Stimulated activated CD4-positive, alpha-beta T cell treated with anti-CD3 and anti-CD28 coated beads, Interleukin-12 subunit alpha, Interleukin-12 subunit beta, amount 100 ng/mL, for 48 hours (primary cell): ENCODE results near the gene SLC9A9.
A peak's percentile ranks its signal among the peaks of the same experiment; 100 is the strongest.
"Not testable (repeated sequence)": the region's sequence is repeated elsewhere in the genome, so short reads cannot be mapped to it uniquely, and the experiment has no call there.

Experiments
- DNase-seq, 3 donors: peaks; one replicate each; pipeline ENCODE4 v3.0.0-alpha.2; 2020; ENCODE audit warnings: low read depth in 2 of 3, low spot score in 1 of 3

The SLC9A9 gene

DNA sequence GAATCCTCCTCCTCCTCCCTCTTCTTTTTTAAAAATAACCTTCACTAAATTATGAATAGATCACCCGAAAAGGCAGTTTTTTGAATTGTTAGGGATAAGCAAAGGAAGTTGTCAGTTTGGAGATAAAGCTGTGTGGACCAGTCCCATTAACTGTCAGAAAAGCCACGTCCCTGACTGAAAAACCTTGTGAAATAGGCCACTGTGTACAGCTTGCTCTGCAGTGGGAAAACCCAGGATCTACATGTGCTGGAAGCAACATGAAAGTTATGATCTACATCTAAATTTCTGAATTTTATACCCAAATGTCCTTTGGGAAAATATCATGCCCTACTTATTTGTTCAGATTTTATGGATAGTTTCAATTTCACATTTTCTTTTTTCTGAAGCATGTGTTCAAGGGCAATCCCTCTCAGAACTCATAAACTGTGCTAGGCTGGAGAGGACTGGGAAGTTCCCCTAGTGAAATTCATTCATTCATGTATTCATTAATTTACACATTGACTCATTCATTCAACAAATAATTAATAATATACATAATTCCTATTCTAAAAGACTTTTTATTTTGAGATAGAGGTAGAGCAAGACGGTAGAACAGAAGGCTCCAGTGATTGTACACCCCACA, 149.5 kb downstream of the SLC9A9 start:
- no peak for DNase-seq

GRCh38 chr3:143697975-143698374, 150.3 kb downstream of the SLC9A9 start:
- no peak for DNase-seq

DNA sequence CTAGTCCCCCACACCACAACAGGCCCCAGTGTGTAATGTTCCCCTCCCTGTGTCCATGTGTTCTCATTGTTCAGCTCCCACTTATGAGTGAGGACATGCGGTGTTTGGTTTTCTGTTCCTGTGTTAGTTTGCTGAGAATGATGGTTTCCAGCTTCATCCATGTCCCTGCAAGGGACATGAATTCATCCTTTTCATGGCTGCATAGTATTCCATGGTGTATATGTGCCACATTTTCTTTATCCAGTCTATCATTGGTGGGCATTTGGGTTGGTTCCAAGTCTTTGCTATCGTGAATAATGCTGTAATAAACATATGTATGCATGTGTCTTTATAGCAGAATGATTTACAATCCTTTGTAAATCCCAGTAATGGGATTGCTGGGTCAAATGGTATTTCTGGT, 152.9 kb downstream of the SLC9A9 start:
- not testable (repeated sequence) for DNase-seq

- no peak for DNase-seq
Measured at GRCh38 chr3:143693506-143693905, 154.8 kb downstream of the SLC9A9 start.

DNA sequence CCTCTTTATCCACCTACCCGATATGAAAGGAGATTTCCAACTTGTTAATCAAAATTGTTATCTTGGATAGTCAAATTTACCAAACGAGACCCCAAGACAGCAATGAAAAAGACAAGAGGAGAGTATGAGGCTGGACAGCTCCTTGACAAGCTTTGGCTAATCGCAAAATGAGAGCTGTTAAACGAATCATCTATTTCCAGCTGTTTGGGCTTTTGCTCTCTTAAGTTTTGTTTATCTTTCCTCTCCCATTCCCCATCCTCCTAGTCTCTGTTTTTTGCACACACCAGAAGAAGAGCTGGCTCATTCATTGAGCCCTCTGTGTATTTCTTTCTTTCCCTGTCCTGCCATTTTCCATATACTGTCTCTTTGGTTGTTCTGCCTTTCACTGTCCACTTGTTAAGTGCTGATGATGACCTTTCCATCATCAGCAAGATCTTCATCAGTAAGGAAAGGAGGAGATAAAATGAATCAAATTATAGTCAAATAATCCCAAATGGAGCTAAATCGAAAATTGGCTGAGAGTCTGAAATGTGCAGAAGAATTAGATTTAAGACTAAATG, 161.6 kb downstream of the SLC9A9 start:
- DNase-seq = no peak

DNA sequence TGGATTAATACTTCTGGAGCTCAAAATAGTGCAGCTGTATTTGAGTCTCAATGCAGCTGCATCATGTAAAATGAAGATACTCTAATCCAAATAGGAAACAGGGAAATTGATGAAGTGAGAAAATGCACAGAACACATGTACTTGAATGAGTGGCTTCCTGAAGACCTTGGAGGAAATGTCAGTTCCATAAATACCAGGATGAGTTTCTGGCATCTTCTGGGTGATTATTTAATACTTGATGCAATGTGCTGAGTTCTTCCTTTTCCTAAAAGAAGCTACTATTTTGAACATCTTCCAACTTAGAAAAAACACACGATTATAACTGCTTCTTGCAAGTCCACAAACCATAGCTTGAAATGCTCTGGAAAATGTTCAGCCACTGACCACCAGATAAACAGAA, 162.8 kb downstream of the SLC9A9 start:
- DNase-seq = no peak

DNA sequence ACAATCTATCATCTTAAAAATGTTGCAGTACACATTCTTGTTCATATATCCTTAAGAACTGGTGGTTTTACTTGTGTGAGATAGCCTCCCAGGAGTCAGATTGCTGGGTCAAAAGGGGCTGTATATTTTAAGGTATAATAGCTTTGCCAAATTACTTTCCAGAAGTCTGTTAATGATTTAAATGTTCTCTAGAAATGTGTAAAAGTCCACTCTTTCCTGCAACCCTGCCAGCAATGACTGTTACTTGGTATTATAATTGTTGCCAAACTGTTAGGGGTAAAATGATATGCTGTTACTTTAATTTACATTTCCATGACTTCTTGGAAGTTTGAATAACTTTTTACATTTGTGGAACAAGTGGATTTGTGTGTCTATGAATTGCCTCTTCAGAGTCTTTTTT, 170.8 kb downstream of the SLC9A9 start:
- DNase-seq = no peak

GRCh38 chr3:143676747-143677146, 171.5 kb downstream of the SLC9A9 start:
- no peak for DNase-seq

GRCh38 chr3:143676021-143676420, 172.2 kb downstream of the SLC9A9 start:
- no peak for DNase-seq

DNA sequence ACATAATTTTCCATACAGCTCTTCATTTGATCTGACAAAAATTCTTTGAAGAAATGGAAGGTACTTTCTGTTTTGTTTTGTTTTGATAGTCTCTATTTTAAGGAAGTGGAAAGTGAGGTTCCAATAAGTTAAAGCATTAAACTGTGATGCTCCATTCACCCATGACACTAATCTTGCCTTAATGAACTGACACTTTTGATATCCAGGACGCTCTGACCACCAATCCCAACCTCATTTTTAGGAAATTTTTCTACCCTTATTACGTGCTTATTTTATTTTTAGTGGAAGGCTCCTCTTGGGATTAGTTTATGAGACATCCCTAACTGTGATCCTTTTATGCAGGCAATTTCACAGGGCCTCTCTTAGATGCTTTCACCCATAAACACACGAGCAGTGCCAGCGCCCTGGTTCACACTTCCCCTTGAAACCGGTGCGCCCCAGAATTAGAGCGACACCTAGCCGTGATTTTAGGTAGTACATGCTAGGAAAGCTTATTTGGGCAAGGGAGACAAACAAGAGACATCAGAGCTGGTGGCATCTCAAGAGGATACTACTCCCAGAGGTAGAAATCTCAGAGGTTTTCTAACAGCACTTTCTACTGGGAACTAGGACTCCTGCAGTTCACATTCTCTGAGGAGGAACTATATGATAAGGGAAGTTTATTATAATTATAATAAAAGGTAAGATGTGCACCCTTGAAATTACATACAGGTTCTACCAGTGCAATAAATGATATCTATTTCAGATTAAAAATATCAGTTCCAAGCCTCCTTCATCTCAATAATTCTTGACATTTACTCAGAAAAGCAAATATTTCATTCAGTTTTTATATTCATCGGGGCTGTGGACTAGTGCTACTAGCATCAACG, 173.9 kb downstream of the SLC9A9 start:
- DNase-seq = peak; percentile 61 to 94 (median 66)

DNA sequence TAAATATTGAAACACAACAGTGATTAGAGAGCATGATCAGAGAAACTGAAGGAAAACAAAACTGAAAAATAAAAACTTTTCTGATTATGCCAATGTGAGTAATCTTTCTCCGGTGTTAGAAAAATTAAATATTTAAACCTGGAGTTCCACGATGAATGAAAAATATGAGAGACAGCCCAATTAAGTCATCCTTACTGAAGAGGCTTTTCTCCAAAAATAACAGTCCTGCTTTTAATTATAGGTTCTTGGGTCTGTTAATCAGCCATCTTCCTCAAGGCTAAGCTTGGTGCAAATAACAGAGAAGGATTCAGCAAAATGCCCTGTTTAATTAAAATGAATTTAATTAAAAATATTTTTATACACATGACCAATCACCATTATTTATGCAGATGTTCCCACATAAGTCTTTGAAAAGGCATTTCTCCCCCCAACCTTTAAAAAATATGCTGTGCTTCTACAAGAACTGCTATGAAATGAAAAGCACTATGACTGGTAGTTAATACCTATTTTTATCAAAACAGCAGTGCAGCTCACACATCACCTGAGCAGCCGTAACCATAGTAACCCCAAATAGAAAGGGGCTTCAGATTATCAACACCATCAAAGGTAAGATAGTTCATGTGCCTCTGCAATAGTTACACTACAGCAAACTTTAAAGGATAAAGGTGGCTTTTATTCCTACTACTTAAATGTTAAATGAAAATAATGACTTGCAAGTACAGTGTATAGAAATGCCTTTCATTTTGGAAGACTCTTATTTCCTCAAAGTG, 175.7 kb downstream of the SLC9A9 start:
- no peak for DNase-seq

GRCh38 chr3:143671626-143672025, 176.6 kb downstream of the SLC9A9 start:
- no peak for DNase-seq

DNA sequence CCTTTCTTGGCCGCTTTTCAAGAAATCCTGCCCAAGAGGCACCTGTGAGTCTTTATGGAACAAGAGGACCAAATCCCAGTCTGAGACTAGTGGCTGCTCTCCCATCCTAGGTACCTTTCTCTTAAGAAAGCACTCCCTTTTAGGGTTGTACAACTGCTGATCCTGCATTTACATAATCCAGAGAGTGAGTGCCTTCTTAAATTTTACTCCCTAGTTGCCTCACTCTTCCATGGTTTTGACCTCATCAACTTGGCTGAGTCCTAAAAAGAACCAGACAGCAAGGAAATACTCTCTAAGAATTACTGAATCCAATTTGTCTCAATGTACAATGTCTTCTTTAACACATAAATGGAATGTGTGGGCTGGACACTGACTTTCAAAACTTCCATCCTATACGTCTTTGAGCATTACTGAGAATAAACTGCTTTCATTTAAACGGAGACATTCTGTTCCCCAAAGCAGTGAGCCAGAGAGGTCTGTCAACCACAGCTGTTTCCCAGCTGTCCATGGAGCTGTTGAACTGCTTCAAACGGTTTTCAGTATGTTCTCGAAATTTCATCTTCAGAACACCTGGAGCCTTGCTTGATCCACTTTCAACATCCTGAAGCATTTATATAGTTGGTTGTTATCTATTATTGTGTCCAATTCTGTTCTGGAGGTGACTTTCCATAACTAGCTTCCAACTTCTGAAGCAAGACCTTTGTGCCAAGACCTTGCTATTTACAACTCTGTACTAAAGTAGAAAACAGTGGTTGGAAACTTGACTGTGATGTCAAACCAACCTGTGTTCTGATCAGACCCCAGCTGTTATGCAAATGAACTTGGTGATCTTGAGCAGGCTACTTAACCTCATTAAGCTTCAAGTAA, 179.1 kb downstream of the SLC9A9 start:
- no peak for DNase-seq

DNA sequence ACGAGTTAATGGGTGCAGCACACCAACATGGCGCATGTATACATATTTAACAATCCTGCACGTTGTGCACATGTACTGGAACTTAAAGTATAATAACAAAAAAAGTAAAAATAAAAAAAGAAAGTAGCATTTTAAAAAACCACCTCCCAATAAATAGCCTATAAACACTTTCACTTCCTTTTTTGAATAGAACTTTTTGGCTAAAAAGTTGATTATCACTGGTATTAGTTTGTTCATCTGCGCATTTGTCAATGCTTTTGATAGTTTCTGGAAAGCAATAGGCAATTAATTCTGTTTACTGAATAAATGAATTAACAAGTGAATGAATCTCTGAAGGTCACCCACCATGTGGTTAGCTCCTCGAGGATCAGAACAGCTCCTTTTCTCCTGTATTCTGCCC, 179.9 kb downstream of the SLC9A9 start:
- DNase-seq = no peak

GRCh38 chr3:143661677-143662076, 186.6 kb downstream of the SLC9A9 start:
- no peak for DNase-seq

GRCh38 chr3:143658861-143659260, 189.4 kb downstream of the SLC9A9 start:
- no peak for DNase-seq

- no peak for DNase-seq
Measured at GRCh38 chr3:143658116-143658515, 190.2 kb downstream of the SLC9A9 start.

DNA sequence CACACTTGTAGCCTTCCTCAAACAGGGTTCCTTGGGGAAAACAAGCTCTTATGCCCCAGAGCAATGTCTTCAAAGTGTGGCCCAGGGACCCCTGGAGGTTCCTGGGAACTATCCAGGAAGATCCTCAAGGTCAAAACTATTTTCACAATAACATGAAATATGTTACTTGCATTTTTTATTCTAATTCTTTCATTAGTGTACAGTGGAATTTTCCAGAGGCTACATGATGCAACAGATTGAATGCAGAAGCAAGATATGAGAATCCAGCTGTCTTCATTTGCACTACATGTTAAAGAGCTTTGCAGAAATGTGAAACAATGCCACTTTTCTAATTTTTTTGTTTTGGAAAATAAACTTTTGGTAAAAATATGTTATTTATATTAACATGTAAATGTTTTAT, 190.9 kb downstream of the SLC9A9 start:
- no peak for DNase-seq

DNA sequence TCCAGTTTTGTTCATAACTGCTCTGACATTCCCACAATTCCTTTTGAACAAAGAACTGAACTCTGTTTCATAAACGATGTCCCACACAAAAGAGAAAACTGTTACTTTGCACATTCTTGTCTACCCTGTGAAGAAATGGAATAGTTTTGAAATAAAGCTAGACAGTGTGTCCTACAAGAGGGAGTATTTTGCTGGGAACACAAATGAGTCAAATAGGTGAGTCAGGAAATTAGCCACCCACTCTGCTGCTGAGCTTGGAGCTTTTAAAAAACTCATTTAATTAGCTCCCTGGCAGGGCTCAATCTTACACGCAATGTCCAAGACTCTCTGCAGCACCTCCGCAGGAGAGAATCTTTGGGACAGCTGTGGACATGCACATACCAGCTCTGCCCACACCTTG, 193.4 kb downstream of the SLC9A9 start:
- DNase-seq = no peak

- no peak for DNase-seq
Measured at GRCh38 chr3:143653935-143654334, 194.3 kb downstream of the SLC9A9 start.

DNA sequence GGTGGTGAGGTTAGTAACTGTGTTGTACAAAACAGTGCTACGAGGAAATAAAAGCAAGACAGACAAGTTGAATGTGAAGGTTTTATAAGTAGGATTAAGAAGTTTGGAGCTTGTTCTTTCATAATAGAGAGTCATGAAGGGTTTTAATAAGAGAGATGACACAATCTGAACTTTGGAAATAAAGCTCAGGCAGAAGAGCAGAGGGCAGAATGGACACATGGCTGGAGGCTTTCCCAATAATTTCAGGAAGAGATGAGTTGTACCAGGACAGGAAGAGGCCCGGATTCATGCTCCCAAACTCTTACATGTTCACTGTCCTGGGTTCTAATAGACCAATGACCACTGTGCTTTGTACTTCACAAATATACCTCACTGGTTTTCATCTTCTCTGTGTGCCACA, 194.8 kb downstream of the SLC9A9 start:
- DNase-seq = no peak
